Measurements from ENCODE around the gene PIGQ.

The PIGQ gene

DNA sequence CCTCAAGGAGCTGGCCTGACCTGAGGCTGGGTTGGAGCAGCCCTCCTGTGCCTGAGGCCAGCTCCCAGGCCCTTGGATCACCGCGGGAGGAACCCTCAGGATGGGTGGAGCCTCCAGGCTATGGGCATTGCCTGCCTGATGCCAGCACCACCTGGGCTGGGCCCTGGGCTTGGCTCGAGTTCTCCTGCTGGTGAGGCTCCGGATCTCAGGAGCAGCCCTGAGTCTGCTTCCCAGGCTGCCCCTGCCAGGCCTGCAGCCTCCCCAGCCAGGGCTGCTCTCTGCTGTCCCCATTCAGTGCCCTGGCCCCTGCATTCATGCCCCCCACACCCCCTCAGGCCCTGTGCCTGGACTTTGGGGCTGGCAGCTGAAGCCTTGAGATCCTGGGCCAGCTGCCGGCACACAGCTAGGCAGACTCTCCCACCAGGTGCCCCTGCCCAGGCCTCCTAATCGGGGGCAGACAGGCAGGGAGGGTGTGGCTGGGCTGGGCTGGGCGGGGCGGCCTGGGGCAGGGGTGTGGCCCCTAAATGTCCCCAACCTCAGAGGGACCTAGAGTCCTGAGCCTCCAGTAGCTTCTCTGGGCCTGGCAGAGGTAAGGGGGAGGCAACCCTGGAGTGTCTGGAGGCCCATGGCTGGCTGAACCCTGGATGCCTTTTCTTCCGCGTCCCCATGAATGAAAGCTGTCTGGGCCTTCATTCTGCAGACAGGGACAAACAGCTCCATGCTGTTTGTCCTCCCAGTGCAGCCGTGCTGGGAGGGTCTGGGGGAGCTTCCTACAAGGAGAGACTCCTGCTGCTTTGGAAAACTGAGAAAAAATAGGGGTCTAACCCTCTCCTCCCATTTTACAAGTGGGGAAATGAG, 1.1 kb upstream of the PIGQ start:
- Mint-ChIP-seq H3K27me3 (no peaks in the 10 kb centered on the region), H3K36me3 (no peaks in the 10 kb centered on the region), H3K4me3 (peak overlapping the region; percentile 88), H3K4me1 (peaks cover 31% of the 10 kb centered on the region), H3K27ac (peak overlapping the region; percentile 86), H3K9me3 (no peaks in the 10 kb centered on the region)

DNA sequence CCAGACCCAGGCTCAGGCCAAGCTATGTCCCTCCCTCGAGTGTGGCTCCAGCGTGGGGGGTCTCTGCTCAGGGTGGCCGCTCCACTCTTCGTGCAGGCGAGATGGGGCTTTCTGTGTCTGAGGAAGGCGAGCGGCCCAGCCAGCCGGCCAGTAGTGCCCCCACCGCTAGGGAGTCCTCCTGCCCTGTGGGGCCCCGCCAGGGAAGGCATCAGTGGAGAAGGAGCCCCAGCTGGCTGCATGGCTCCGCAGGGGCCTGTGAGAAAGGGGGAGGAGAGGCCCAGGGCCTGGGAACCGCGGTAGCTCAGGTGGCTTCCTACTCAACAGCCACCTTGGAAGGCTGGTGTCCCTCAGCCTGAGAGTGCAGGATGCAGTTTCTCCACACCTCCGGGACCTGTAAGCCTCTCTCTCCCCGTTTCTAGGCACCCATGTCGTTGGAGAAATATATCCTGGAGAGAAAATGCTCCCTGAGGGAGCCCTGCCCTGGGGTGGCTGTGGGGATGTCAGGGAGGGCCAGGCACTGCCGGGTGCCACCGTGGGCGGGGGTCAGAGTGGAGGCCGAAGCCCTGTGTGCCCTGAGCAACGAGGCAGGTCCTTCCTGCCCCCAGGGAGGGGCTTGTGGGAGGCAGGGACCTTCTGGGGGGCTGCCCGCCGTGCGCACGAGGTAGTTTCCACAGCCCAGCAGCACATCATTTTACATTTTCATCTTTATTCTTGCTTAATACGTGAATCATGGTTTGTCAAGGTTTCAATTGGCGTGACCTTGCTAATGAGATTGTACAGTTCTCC, 3.3 kb downstream of the PIGQ start:
- H3K4me1 Mint-ChIP-seq, result peaks cover 22% of the 10 kb centered on the region

DNA sequence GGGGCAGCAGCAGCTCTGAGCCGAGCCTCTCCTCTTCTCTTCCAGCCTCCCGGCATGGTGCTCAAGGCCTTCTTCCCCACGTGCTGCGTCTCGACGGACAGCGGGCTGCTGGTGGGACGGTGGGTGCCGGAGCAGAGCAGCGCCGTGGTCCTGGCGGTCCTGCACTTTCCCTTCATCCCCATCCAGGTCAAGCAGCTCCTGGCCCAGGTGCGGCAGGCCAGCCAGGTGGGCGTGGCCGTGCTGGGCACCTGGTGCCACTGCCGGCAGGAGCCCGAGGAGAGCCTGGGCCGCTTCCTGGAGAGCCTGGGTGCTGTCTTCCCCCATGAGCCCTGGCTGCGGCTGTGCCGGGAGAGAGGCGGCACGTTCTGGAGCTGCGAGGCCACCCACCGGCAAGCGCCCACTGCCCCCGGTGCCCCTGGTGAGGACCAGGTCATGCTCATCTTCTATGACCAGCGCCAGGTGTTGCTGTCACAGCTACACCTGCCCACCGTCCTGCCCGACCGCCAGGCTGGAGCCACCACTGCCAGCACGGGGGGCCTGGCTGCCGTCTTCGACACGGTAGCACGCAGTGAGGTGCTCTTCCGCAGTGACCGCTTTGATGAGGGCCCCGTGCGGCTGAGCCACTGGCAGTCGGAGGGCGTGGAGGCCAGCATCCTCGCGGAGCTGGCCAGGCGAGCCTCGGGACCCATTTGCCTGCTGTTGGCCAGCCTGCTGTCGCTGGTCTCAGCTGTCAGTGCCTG, 4.4 kb downstream of the PIGQ start:
- Mint-ChIP-seq H3K9me3 (no peaks in the 10 kb centered on the region), H3K4me1 (peaks cover 18% of the 10 kb centered on the region), H3K36me3 (no peaks in the 10 kb centered on the region), H3K27ac (no peak overlapping the region), H3K27me3 (no peaks in the 10 kb centered on the region), H3K4me3 (no peak overlapping the region)

More for the DNA sequence above, 3.3 kb downstream of the PIGQ start:
- no peak overlapping the region for H3K27ac Mint-ChIP-seq
- H3K27me3 Mint-ChIP-seq, result no peaks in the 10 kb centered on the region
- no peak overlapping the region for H3K4me3 Mint-ChIP-seq
- no peaks in the 10 kb centered on the region for H3K9me3 Mint-ChIP-seq
- no peaks in the 10 kb centered on the region for H3K36me3 Mint-ChIP-seq

DNA sequence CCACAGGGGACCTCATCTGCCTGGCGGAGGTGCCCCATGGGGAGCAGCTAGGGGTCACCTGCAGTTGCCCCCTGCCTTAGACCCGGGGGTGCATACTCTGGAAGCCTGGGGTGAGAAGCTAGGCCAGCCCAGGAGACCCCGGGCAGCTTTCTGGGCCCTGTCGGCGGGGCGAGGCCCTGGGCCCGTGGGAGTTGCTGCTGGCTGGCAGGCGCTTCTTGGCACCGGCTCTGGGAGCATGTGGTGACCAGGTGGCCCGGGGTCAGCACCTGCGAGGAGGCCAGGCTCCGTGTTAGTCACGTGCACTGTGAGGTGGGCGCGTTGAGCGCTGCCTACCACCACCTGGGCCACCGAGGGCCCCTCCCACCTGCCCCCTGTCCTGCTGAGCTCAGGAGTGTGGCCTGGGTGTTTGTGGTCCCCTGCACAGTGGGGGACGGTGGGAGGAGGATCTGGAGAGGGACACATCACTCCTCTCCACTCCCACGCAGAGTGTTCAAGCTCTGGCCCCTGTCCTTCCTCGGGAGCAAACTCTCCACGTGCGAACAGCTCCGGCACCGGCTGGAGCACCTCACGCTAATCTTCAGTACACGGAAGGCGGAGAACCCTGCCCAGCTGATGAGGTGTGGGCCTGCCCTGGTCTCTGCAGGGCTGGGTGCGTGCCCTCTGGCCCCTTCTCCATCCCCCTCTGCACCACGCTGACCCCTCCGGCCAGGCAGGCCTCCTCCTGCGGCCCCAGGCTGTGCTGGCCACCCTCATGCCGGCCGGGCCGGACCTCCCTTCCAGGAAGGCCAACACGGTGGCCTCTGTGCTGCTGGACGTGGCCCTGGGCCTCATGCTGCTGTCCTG, 5.8 kb downstream of the PIGQ start:
- Mint-ChIP-seq H3K27ac (no peak overlapping the region), H3K9me3 (no peaks in the 10 kb centered on the region), H3K36me3 (no peaks in the 10 kb centered on the region), H3K4me1 (peaks cover 15% of the 10 kb centered on the region), H3K27me3 (no peaks in the 10 kb centered on the region), H3K4me3 (no peak overlapping the region)

DNA sequence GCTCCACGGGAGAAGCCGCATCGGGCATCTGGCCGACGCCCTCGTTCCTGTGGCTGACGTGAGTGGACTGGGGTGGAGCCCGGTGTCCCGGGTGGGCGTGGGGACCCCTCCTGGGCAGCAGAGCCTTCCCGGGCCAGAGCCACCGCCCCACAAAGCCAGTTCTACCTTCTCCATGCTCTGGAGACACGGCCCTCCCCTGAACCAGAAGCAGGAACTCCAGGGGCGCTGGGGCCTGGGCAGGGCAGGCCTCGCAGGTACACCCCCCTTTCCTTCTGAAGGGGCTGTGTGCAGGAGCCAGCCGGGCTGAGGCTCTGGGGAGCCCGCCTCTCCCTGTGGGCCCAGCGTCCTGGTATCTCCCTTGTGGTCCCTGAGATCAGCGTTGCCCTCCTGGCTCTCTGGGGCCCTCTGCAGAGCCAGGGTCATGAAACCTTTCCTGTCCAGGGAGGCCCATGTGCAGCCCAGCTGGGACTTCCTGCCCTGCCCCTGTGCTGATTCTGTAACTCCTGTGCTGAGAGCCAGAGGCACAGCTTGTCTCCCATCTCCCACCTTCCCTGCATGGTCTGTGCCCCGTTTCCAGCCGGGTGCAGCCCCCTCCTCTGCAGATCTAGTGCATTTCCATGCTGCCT, 6.5 kb downstream of the PIGQ start:
- Mint-ChIP-seq H3K36me3 (no peaks in the 10 kb centered on the region), H3K9me3 (no peaks in the 10 kb centered on the region), H3K27ac (no peak overlapping the region), H3K27me3 (no peaks in the 10 kb centered on the region), H3K4me1 (peaks cover 8% of the 10 kb centered on the region), H3K4me3 (no peak overlapping the region)

DNA sequence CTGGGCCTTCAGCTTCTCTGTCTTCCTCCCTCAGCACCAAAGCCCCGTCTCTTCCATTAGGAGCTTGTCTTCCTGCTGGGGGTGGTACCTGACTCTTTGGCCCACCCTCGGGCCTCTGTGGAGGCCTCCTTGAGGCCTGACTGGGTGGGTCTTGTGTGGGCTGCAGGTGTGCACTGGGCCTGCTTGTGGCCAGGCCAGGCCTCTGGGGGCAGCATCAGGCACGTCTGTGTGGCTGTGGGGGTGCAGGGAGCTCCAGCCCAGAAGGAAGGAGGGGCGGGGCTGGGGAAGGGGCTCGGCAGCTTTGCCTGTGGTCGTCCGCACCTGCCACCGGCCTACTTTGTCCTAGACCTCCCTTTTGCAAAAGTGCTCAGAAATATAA, 7.0 kb downstream of the PIGQ start:
- Mint-ChIP-seq H3K9me3 (no peaks in the 10 kb centered on the region), H3K27ac (no peak overlapping the region), H3K4me3 (no peak overlapping the region), H3K4me1 (peaks cover 3% of the 10 kb centered on the region), H3K27me3 (no peaks in the 10 kb centered on the region), H3K36me3 (no peaks in the 10 kb centered on the region)

DNA sequence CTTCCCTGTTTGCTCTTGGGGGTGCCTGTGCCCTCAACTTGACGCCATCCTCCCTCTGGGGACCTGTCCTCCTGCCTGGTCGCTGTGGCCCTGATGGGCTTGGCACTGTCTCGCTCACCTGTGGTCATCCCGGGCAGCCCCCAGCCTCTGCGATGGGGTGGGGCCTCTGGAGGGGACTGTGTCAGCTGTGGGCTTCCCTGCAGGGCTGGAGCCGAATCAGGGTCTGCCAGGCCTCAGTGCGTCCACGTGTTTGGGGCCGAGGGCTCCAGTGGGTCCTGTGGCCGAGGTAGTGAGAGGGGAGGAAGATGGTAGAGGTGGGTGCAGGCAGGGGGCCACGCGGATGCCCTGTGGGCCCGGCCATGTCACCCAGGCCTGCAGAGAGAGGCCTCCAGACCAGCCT, 8.0 kb downstream of the PIGQ start:
- Mint-ChIP-seq H3K27ac (no peak overlapping the region), H3K4me3 (no peak overlapping the region), H3K27me3 (no peaks in the 10 kb centered on the region), H3K9me3 (no peaks in the 10 kb centered on the region), H3K4me1 (no peaks in the 10 kb centered on the region), H3K36me3 (no peaks in the 10 kb centered on the region)

DNA sequence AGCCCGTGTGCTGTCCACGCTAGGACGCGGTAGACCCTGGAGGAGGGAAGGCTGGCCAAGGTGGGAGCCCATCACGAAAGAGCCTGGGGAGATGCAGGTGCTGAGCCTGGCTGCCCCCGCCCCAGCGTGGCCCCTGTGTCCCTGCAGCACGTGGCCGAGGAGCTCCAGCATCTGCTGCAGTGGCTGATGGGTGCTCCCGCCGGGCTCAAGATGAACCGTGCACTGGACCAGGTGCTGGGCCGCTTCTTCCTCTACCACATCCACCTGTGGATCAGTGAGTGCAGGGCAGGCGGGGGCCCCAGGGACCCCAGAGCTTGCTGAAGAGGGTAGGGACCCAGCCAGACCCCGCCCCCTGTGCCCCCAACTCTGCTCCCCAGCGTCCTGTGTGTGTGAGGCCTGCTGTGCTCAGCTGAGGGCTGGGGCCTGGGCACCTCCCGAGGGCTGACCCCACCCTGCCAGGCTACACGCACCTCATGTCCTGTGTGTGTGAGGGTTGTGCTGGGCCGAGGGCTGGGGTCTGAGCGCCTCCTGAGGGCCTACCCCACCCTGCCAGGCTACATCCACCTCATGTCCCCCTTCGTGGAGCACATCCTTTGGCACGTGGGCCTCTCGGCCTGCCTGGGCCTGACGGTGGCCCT, 8.6 kb downstream of the PIGQ start:
- H3K36me3 Mint-ChIP-seq, result no peaks in the 10 kb centered on the region
- H3K27ac Mint-ChIP-seq, result no peak overlapping the region
- H3K4me1 Mint-ChIP-seq, result no peaks in the 10 kb centered on the region
- H3K27me3 Mint-ChIP-seq, result no peaks in the 10 kb centered on the region
- no peaks in the 10 kb centered on the region for H3K9me3 Mint-ChIP-seq
- H3K4me3 Mint-ChIP-seq, result no peak overlapping the region

DNA sequence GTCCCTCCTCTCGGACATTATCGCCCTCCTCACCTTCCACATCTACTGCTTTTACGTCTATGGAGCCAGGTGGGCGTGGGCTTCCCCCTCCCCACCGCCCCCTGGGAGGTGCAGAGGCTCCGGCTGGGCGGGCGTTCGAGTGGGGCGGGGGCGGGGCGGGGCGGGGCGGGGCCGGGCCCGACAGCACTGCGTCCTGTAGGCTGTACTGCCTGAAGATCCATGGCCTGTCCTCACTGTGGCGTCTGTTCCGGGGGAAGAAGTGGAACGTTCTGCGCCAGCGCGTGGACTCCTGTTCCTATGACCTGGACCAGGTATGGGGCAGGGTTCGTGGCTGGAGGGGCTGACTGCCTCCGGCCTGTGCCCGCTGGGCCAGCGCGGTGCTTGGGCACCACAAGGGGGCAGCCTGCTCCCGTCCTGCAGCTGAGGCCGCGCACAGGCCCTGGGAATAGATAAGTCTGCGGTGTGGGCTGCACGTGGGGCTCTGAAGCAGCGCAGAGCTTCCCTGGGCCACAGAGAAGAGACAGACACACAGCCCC, 9.2 kb downstream of the PIGQ start:
- Mint-ChIP-seq H3K9me3 (no peaks in the 10 kb centered on the region), H3K36me3 (no peaks in the 10 kb centered on the region), H3K27me3 (no peaks in the 10 kb centered on the region), H3K4me3 (no peak overlapping the region), H3K27ac (no peak overlapping the region), H3K4me1 (no peaks in the 10 kb centered on the region)

DNA sequence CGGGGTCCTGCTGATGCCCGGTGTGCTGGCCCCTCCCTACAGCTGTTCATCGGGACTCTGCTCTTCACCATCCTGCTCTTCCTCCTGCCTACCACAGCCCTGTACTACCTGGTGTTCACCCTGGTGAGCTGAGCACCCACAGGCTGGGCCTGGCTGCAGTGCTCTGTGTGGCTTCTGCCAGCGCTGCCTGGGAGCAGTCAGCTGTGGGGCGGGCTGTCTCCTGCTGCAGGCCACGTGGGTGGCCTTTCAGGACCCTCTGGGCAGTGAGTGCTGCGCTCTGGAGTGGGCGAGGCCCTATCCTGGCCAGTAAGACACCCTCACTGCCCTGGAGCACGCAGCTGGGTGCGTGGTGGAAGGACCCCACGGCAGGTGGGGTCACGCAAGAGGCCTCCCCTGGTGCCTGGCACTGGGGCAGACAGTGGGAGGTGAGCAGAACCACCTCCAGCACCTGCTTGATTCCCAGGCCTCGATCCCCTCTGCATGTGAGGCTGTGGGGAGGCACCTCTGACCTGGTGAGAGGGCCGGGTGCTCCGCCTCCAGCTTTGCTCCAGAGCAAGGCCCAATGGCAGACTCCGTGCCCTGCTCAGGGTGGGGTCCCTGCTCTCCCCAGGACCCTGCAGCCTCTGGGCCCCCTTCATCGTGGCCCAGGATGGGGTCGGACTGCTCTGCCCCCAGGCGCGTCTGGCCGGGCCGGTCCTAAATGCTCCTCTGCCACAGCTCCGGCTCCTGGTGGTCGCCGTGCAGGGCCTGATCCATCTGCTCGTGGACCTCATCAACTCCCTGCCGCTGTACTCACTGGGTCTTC, 10.6 kb downstream of the PIGQ start:
- Mint-ChIP-seq H3K4me1 (no peaks in the 10 kb centered on the region), H3K27me3 (no peaks in the 10 kb centered on the region), H3K27ac (no peak overlapping the region), H3K4me3 (no peak overlapping the region), H3K36me3 (no peaks in the 10 kb centered on the region), H3K9me3 (no peaks in the 10 kb centered on the region)

DNA sequence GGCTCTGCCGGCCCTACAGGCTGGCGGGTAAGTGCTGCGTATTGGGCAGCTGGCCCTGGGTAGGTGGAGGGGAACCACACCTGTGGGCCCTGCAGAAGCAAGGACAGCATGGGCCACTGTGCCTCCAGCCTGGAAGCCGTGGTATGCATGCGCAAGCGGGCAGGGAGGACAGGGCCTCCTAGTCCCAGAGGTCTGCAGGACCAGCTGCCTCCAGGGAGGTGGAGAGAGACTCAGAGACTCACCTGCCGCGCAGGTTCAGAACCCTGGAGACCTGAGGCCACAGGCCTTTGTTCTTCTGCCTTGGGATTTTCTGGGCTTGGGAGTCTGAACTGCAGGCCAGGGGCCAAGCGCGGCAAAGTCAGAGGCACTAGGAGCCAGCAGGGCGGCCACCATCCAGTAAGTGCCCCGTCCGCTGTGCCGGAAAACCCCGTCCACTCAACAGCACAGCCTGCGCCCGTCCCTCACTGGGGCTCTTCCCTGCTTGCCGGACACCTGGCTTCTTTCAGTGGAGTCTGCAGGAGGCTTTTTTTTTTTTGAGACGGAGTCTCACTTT, 11.3 kb downstream of the PIGQ start:
- Mint-ChIP-seq H3K27ac (no peak overlapping the region), H3K4me3 (no peak overlapping the region), H3K36me3 (no peaks in the 10 kb centered on the region), H3K4me1 (no peaks in the 10 kb centered on the region), H3K27me3 (no peaks in the 10 kb centered on the region), H3K9me3 (no peaks in the 10 kb centered on the region)

DNA sequence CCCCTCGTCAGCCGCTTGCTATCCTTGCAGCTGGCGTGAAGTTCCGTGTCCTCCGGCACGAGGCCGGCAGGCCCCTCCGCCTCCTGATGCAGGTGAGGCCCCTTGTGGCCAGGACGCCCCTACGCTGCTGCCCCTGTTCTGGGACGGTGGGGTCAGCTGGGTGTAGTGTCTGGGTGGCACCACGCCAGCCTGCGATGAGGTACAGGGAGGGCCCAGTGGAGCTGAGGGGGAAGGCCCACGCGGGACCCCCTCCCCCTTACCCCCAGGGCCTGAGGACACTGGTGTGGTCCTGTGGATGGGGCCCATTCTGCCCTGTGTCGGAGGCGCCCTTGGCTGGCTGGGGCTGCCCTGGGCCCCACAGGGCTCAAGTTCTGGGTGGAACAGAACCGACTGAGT, 12.4 kb downstream of the PIGQ start:
- H3K9me3 Mint-ChIP-seq, result no peaks in the 10 kb centered on the region
- H3K4me1 Mint-ChIP-seq, result no peaks in the 10 kb centered on the region
- H3K4me3 Mint-ChIP-seq, result no peak overlapping the region
- H3K27me3 Mint-ChIP-seq, result no peaks in the 10 kb centered on the region
- no peak overlapping the region for H3K27ac Mint-ChIP-seq
- no peaks in the 10 kb centered on the region for H3K36me3 Mint-ChIP-seq

DNA sequence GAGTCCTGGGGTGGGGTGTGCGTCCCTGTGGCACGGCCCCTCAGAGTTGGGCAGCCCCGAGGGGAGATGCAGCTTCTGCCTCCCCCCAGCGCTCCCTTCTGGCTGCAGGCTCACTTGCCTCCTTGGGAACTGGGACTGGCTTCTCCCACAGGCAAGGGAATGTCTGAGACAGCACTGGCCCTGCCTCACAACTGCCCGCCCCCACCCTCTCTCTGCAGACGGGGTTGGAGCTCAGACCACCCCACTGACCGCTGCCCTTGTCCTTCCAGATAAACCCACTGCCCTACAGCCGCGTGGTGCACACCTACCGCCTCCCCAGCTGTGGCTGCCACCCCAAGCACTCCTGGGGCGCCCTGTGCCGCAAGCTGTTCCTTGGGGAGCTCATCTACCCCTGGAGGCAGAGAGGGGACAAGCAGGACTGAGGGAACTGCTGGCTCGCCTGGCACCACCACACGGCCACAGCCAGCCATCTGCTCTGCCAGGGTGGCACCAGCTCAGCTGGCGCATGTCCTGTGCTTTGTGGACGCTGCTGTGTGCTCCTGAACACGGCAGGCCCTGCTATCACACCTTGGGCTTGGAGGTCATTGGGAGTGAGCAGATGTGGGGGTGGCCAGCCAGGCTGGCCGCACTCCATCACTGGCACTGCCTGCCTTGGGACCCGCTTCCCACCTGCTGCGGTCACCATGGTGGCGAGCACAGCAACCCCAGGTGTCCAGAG, 13.0 kb downstream of the PIGQ start:
- no peaks in the 10 kb centered on the region for H3K4me1 Mint-ChIP-seq
- H3K9me3 Mint-ChIP-seq, result no peaks in the 10 kb centered on the region
- no peak overlapping the region for H3K27ac Mint-ChIP-seq
- H3K27me3 Mint-ChIP-seq, result no peaks in the 10 kb centered on the region
- no peak overlapping the region for H3K4me3 Mint-ChIP-seq
- no peaks in the 10 kb centered on the region for H3K36me3 Mint-ChIP-seq
